ENCODE measurements around the gene ITGA7.

DNA sequence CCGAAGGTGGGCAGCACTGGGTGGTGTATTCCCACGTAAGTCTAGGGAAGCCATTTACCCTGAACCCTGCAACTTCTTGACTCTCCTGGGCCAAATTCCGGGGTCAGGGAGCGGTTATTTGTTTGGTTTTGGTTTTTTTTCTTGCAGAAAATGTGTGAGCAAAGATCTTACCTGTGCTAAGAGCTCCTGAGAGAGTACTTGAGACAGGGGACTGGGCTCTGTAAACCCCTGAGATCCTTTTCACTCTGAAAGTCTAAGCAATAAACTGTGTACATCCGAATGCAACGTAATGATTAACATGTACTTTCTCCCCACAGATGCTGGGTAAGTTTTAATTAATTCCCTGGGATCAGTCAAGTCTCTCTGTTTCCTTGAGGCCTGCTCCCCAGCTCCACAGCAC, 49.5 kb downstream of the ITGA7 start:
- TF ChIP-seq CTCF (IDR thresholded peaks at IDR 0.05) (no peak), EZH2 (IDR thresholded peaks at IDR 0.05) (no peak)

All from neural progenitor cell (in vitro differentiated cells).